ENCODE results near the gene ZNF91.
"Not testable (repeated sequence)": the region's sequence is repeated elsewhere in the genome, so short reads cannot be mapped to it uniquely, and the experiment has no call there.

ZNF91 gene

DNA sequence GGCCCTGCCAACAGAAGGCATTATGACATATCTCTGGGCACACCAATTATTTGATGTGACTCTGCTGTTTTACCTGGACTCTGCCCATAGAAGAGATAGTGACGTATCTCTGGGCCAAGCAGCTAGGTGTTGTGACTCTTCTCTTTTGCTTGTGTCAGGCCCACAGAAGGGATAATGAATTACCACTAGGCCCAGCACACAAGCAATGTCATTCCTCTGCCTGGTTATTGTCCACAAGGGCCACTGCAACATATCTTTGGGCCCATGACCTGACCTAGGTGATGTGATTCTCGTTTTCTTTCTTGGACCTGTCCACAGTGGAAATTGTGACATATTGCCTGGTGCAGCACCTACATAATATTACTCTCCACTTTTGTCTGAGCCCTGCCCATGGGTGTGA is 80.0 kb downstream of the ZNF91 start:
- no peak for DNase-seq

GRCh38 chr19:23314505-23315251 is 80.6 kb downstream of the ZNF91 start:
- no peak for DNase-seq

- DNase-seq = no peak
Observed at GRCh38 chr19:23313196-23313595, 82.1 kb downstream of the ZNF91 start.

- no peak for DNase-seq
Observed at GRCh38 chr19:23312515-23312914, 82.8 kb downstream of the ZNF91 start.

DNA sequence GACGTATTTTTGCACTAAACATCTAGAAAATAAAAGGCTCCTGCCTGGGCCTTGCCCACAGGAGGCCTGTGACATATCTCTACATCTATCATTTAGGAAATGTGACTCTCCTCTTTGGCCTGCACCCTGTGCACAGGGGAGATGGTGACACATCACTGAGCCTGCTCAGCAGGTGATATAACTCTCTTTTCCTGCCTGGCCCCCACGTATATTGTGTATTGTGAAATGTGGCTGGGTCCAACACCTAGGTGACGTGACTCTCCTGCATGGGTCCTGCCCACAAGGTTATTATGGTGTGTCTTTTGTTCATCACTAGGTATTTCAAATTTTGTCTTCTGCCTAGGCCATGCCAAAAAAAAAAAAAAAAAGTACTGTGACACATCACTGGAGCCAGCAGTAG is 83.7 kb downstream of the ZNF91 start:
- DNase-seq = no peak

DNA sequence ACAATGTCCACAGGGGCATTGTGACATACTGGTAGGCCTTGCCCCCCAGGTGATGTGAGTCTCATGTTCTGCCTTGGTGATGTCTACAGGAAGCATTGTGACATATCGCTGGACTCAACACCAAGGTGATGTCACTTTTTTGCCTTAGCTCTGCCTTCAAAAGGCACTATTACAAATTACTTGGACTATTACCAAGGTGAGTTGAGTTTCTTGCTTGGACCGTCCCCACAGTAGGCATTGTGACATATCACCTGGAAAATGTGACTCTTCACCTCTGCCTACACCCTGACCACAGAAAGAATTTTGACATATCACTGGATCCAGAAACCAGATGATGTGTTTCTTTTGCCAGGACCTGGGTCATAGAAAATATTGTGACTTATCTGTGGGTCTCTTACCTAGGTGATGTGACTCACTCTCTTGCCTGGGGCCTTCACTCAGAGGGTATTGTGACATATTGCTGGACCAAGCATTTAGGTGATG is 84.5 kb downstream of the ZNF91 start:
- DNase-seq = no peak

- no peak for DNase-seq
Observed at GRCh38 chr19:23309926-23310325, 85.3 kb downstream of the ZNF91 start.

DNA sequence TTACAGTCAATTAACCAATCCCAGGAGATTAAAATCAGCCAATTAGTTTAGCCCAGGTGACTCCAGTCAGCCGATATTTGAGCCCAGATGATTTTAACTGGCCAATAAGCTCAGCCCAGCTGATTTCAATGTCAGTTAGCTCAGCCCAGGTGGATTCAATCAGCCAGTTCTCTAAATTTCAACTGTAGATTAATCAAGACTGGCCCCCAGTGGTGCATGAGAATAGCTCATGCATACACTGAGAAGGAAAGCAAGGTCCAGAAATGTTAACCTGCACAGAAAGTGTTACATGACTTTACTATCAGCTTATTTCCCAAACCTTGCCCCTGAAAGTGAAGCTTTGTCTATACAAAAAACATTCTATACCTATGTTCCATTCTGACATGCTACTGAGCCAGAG is 89.7 kb downstream of the ZNF91 start:
- DNase-seq = no peak

GRCh38 chr19:23304238-23304637 is 91.0 kb downstream of the ZNF91 start:
- DNase-seq = no peak

GRCh38 chr19:23294141-23294540 is 101.1 kb downstream of the ZNF91 start:
- no peak for DNase-seq

- DNase-seq = not testable (repeated sequence)
Observed at GRCh38 chr19:23289966-23290365, 105.3 kb downstream of the ZNF91 start.

Measured in stimulated activated CD4-positive, alpha-beta T cell treated with anti-CD3 and anti-CD28 coated beads, Interleukin-4, amount 100 ng/mL, for 4 hours (primary cell).